HepG2 (cell line): ENCODE results near the gene SLC38A1. TPM values are rescaled to one million over a fixed set of nuclear protein-coding genes. Genes with fewer than 3 reads are reported as not detected.

Experiments
- ATAC-seq: fragments of 200-7000 bp; cut with Tn5 transposase; 3 replicates; pipeline ENCODE4 v1.9.1; 2020; ENCODE audit warnings: mild to moderate bottlenecking, moderate library complexity
- BruUV-seq: library from RNA; stranded (reverse); fragments of 400-500 nt; replicated peaks from 2 replicates; lab custom pipeline; 2021; lab: Mats Ljungman, UMichigan
- CTCF ChIA-PET: fragments of 300-600 bp; formaldehyde crosslinking; extraction: SDS; loops from one replicate; lab custom pipeline; 2021; ENCODE audit warnings: low total read pairs, inconsistent platforms, low intra/inter-chr PET ratio; lab: Yijun Ruan, JAX
- POLR2A ChIA-PET: fragments of 350-600 bp; sonication (Branson Sonifier 250); formaldehyde crosslinking; loops from one replicate; lab custom pipeline; 2020; ENCODE audit warnings: antibody characterized with exemption, inconsistent platforms; lab: Yijun Ruan, JAX
- DNase-seq: peaks from one replicate; pipeline ENCODE4 v3.0.0-alpha.2; 2015; ENCODE audit warnings: low spot score
- FAIRE-seq: peaks from 3 replicates; lab custom pipeline; 2011; peaks lifted over from hg19 to GRCh38; lab: Jason Lieb, UNC
- H2AFZ ChIP-seq: one replicate; pipeline ENCODE4 v1.6.1; 2011; ENCODE audit warnings: low read length, inconsistent platforms
- H3K27ac ChIP-seq: fragments of 300-600 bp; 3 replicates; pipeline ENCODE4 v1.8.0; 2011; ENCODE audit warnings: mixed run types, mild to moderate bottlenecking, mixed read lengths, low read length, inconsistent platforms; ENCODE audit not compliant: insufficient read depth; ENCODE audit errors: extremely low read length
- H3K27me3 ChIP-seq, 2 experiments: fragments of 200-600 bp in 1 of 2; 2 replicates in 1 of 2; 3 replicates in 1 of 2; pipeline versions ENCODE4 v1.6.0 to v1.8.0; 2011; ENCODE audit warnings: low read length in 2 of 2, mild to moderate bottlenecking in 2 of 2, moderate library complexity in 2 of 2, inconsistent platforms in 1 of 2; ENCODE audit not compliant: insufficient read depth in 2 of 2, control insufficient read depth in 1 of 2
- H3K36me3 ChIP-seq, 2 experiments: fragments of 200-600 bp in 1 of 2; replicated peaks in 1 of 2; 2 replicates in 1 of 2; 3 replicates in 1 of 2; pipeline versions ENCODE4 v1.5.1 to v1.8.0; 2011; ENCODE audit warnings: low read length in 2 of 2, inconsistent platforms in 1 of 2; ENCODE audit not compliant: insufficient read depth in 2 of 2, control insufficient read depth in 1 of 2
- H3K4me1 ChIP-seq: 2 replicates; pipeline ENCODE4 v1.5.1; 2012; ENCODE audit warnings: low read length, inconsistent platforms; ENCODE audit not compliant: insufficient read depth
- H3K4me2 ChIP-seq: 2 replicates; pipeline ENCODE4 v1.6.0; 2011; ENCODE audit warnings: low read depth, low read length, inconsistent platforms
- H3K4me3 ChIP-seq, 3 experiments: fragments of 200-600 bp in 1 of 3; sonication (generic), shearing (Covaris generic) in 1 of 3; replicated peaks in 1 of 3; 2 replicates each; pipeline ENCODE4 v1.5.1; 2011 to 2016; ENCODE audit warnings: low read length in 3 of 3, inconsistent platforms in 2 of 3, low read depth in 2 of 3, mild to moderate bottlenecking in 2 of 3, control low read depth in 1 of 3, mixed read lengths in 1 of 3; ENCODE audit not compliant: insufficient read depth in 1 of 3
- H3K79me2 ChIP-seq: one replicate; pipeline ENCODE4 v1.6.1; 2011; ENCODE audit warnings: low read length, inconsistent platforms; ENCODE audit not compliant: insufficient read depth
- H3K9ac ChIP-seq: 2 replicates; pipeline ENCODE4 v1.6.0; 2011; ENCODE audit warnings: mild to moderate bottlenecking, low read depth, low read length, inconsistent platforms; ENCODE audit not compliant: insufficient read depth
- H3K9me3 ChIP-seq: 2 replicates; pipeline ENCODE4 v1.5.1; 2012; ENCODE audit warnings: mild to moderate bottlenecking, low read length
- H4K20me1 ChIP-seq: 2 replicates; pipeline ENCODE4 v1.6.0; 2011; ENCODE audit warnings: inconsistent platforms, mild to moderate bottlenecking, low read length, moderate library complexity; ENCODE audit not compliant: insufficient read depth
- ETS1 ChIP-seq: sonication (generic); formaldehyde crosslinking; IDR thresholded peaks from 2 replicates; pipeline ENCODE4 v1.4.0; 2020; ENCODE audit warnings: missing genetic modification reagents
- FOXA1 ChIP-seq, 2 experiments: fragments of 450-650 bp in 1 of 2; sonication (generic) in 1 of 2; formaldehyde crosslinking in 1 of 2; IDR thresholded peaks; 2 replicates each; pipeline versions ENCODE4 v1.4.0 to v1.6.1; 2016 to 2020; ENCODE audit warnings: missing genetic modification reagents in 1 of 2
- FOXJ3 ChIP-seq: sonication (generic); formaldehyde crosslinking; IDR thresholded peaks from 2 replicates; pipeline ENCODE4 v1.4.0; 2020; ENCODE audit warnings: missing genetic modification reagents, mild to moderate bottlenecking, borderline replicate concordance
- PHB2 ChIP-seq: fragments of 450-650 bp; IDR thresholded peaks from 2 replicates; pipeline ENCODE4 v1.6.1; 2018; ENCODE audit not compliant: partially characterized antibody
- RFX3 ChIP-seq: IDR thresholded peaks from 2 replicates; pipeline ENCODE4 v1.6.1; 2016; ENCODE audit warnings: missing biosample characterization, missing genetic modification reagents
- RFX5 ChIP-seq: IDR thresholded peaks from 2 replicates; pipeline ENCODE4 v1.6.1; 2011; ENCODE audit warnings: low read depth, low read length, improper control_type of control experiment
- TCF7L2 ChIP-seq: IDR thresholded peaks from 2 replicates; pipeline ENCODE4 v1.6.1; 2011; ENCODE audit warnings: mild to moderate bottlenecking, low read depth, low read length, moderate library complexity
- TFDP2 ChIP-seq: sonication (generic); formaldehyde crosslinking; IDR thresholded peaks from 2 replicates; pipeline ENCODE4 v1.4.0; 2020; ENCODE audit warnings: missing genetic modification reagents
- ZFP1 ChIP-seq: IDR thresholded peaks from 2 replicates; pipeline ENCODE4 v1.6.1; 2016
- ZNF280B ChIP-seq: sonication (generic); formaldehyde crosslinking; IDR thresholded peaks from 2 replicates; pipeline ENCODE4 v1.5.0; 2020; ENCODE audit warnings: missing genetic modification reagents, mild to moderate bottlenecking, borderline replicate concordance
- ZNF335 ChIP-seq: sonication (generic); formaldehyde crosslinking; IDR thresholded peaks from 2 replicates; pipeline ENCODE4 v1.4.0; 2020; ENCODE audit warnings: missing genetic modification reagents
- ZNF577 ChIP-seq: sonication (generic); formaldehyde crosslinking; IDR thresholded peaks from 2 replicates; pipeline ENCODE4 v1.4.0; 2020; ENCODE audit warnings: mild to moderate bottlenecking, low read depth, missing genetic modification reagents, borderline replicate concordance
- ZSCAN21 ChIP-seq: sonication (generic); formaldehyde crosslinking; IDR thresholded peaks from 2 replicates; pipeline ENCODE4 v1.8.0; 2022; ENCODE audit warnings: mild to moderate bottlenecking, missing genetic modification reagents, moderate library complexity, borderline replicate concordance
- WGBS: methylation state at CpG from one replicate; pipeline ENCODE4 v1.1.6; 2017; ENCODE audit warnings: low lambda C conversion rate; 5-methylcytosine and 5-hydroxymethylcytosine counted together
- in situ Hi-C: cut with HindIII; loops from 2 replicates; pipeline ENCODE4 v1.10.0; 2017; ENCODE audit warnings: low pct_unique_long_range_greater_than_20kb; ENCODE audit not compliant: extremely low pct_ligation_motif_present
- intact Hi-C: fragments of 100-400 bp; cut with micrococcal nuclease; formaldehyde crosslinking; loops from one replicate; pipeline ENCODE4 v1.10.0; 2022; ENCODE audit not compliant: unreplicated experiment
- polyA plus RNA-seq, 8 experiments: library from polyadenylated mRNA; depleted of rRNA in 3 of 8; stranded (reverse) in 7 of 8; unstranded in 1 of 8; fragments of >200 nt; fragmentation: Illumina TruSeq in 4 of 8; extraction: Trizol in 4 of 8; gene quantifications; 2 replicates each; pipeline versions ENCODE4 v1.2.1 to v1.2.3, GENCODE V29; 2011 to 2016; ENCODE audit warnings: low read depth in 4 of 8, missing spikeins in 1 of 8, mixed read lengths in 1 of 8; ENCODE audit not compliant: insufficient read depth in 1 of 8
- total RNA-seq, 5 experiments: library from RNA; depleted of rRNA; stranded (reverse); fragments of >200 nt; fragmentation: Illumina TruSeq; extraction: Trizol; gene quantifications; 2 replicates each; pipeline ENCODE4 v1.2.3, GENCODE V29; 2016; ENCODE audit warnings: low read depth in 1 of 5
- TF ChIP-seq, protein P1 (sequence below): sonication (generic); formaldehyde crosslinking; IDR thresholded peaks from 2 replicates; pipeline ENCODE4 v1.8.0; 2023; ENCODE audit warnings: mild to moderate bottlenecking, missing genetic modification reagents
- TF ChIP-seq, protein P2 (sequence below): sonication (generic); formaldehyde crosslinking; IDR thresholded peaks from 2 replicates; pipeline ENCODE4 v1.5.0; 2020; ENCODE audit warnings: missing genetic modification reagents, mild to moderate bottlenecking, borderline replicate concordance
- TF ChIP-seq, protein P3 (sequence below): sonication (generic); formaldehyde crosslinking; IDR thresholded peaks from 2 replicates; pipeline ENCODE4 v1.8.1; 2023; ENCODE audit warnings: mild to moderate bottlenecking, missing genetic modification reagents
- TF ChIP-seq, protein P4 (sequence below): IDR thresholded peaks from 2 replicates; pipeline ENCODE4 v1.6.1; 2016; ENCODE audit warnings: control low read depth

SLC38A1 gene
- total and polyA plus RNA-seq, 2 of the 13 experiments (the other 11 are each of a cell fraction or from before 2014, with no cell fraction given) = 47.0 to 50.6 TPM

DNA sequence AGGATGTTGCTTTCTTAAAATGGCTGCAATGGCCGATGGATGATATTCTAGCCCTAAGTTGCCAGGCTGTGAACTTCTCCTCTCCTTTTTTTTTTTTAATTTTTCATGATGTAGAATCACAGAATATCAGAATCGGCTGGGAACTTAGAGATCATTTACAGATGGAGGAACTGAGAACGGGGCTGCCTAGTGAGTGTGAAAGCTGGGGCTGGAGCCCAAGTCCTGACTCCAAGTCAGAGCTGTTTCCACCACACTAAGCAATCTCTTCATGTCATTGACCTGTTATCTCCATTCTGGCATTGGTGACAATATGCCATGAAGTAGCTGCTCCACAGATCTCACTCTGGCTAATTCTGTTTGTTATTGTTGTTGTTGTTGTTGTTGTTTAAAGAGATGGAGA is 121.7 kb downstream of the SLC38A1 start (continued):
- TF ChIP-seq ZNF280B (CRISPR knock-in tag) (no peak), RFX5 (no peak), ZNF335 (CRISPR knock-in tag) (no peak), ZFP1 (no peak)
- TF ChIP-seq, protein P1, sequence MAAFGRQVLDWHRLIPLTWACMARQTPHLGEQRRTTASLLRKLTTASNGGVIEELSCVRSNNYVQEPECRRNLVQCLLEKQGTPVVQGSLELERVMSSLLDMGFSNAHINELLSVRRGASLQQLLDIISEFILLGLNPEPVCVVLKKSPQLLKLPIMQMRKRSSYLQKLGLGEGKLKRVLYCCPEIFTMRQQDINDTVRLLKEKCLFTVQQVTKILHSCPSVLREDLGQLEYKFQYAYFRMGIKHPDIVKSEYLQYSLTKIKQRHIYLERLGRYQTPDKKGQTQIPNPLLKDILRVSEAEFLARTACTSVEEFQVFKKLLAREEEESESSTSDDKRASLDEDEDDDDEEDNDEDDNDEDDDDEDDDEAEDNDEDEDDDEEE (CRISPR knock-in tag) = no peak

GRCh38 chr12:46145881-46146280 is 123.0 kb downstream of the SLC38A1 start:
- CTCF ChIA-PET = no interaction called here
- BruUV-seq = no TSS peak
- FAIRE-seq = no peak
- TF ChIP-seq PHB2 (no peak), FOXJ3 (CRISPR knock-in tag) (no peak), TFDP2 (CRISPR knock-in tag) (no peak), TCF7L2 (no peak), ZNF577 (CRISPR knock-in tag) (no peak), FOXA1 (IDR thresholded peaks at IDR 0.05) (no peak), FOXA1 (CRISPR knock-in tag; IDR thresholded peaks at IDR 0.05) (no peak), ZSCAN21 (CRISPR knock-in tag) (no peak), ETS1 (CRISPR knock-in tag) (no peak), RFX3 (no peak)
- TF ChIP-seq, protein P2, sequence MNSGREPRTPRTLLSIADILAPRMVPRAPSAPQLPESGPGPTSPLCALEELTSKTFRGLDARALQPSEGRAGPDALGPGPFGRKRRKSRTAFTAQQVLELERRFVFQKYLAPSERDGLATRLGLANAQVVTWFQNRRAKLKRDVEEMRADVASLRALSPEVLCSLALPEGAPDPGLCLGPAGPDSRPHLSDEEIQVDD (CRISPR knock-in tag) = no peak
- TF ChIP-seq, protein P3, sequence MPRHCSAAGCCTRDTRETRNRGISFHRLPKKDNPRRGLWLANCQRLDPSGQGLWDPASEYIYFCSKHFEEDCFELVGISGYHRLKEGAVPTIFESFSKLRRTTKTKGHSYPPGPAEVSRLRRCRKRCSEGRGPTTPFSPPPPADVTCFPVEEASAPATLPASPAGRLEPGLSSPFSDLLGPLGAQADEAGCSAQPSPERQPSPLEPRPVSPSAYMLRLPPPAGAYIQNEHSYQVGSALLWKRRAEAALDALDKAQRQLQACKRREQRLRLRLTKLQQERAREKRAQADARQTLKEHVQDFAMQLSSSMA (CRISPR knock-in tag) = no peak
- TF ChIP-seq, protein P4, sequence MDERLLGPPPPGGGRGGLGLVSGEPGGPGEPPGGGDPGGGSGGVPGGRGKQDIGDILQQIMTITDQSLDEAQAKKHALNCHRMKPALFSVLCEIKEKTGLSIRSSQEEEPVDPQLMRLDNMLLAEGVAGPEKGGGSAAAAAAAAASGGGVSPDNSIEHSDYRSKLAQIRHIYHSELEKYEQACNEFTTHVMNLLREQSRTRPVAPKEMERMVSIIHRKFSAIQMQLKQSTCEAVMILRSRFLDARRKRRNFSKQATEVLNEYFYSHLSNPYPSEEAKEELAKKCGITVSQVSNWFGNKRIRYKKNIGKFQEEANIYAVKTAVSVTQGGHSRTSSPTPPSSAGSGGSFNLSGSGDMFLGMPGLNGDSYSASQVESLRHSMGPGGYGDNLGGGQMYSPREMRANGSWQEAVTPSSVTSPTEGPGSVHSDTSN (CRISPR knock-in tag) = no peak

More at GRCh38 chr12:46145881-46146280, 123.0 kb downstream of the SLC38A1 start:
- intact Hi-C loops (no loop called here), in situ Hi-C loops (no loop called here)
- Histone ChIP-seq H3K36me3 (no peaks in the 10 kb centered on the region), H3K4me1 (no peaks in the 10 kb centered on the region), H3K9ac (no peak overlapping the region), H3K27ac (no peak overlapping the region), H2AFZ (no peak overlapping the region), H3K27me3 (peaks cover 0 to 28% of the 10 kb centered on the region in 2 experiments; a peak in 3 of 5 replicates), H3K79me2 (no peaks in the 10 kb centered on the region), H3K9me3 (no peaks in the 10 kb centered on the region), H4K20me1 (no peaks in the 10 kb centered on the region), H3K4me3 (no peak overlapping the region), H3K4me2 (no peak overlapping the region)
- ATAC-seq = no peak
- DNase-seq = no peak
- WGBS = 46% methylated on average over 3 of the region's 5 CpGs
- POLR2A ChIA-PET = no interaction called here
